NOMO-1 treated with DMSO at 0.1 percent for 48 hours (cell line): ENCODE data around the gene RHBDL3.
"Not testable (repeated sequence)": the region's sequence is repeated elsewhere in the genome, so short reads cannot be mapped to it uniquely, and the experiment has no call there.

Experiments used
- DNase-seq: peaks from one replicate; lab custom pipeline; 2025; ENCODE audit not compliant: unreplicated experiment; lab: John Stamatoyannopoulos, UW

RHBDL3 gene

GRCh38 chr17:32323046-32323445 is 57.4 kb downstream of the RHBDL3 start:
- DNase-seq: no peak

- DNase-seq: no peak
These were observed 58.3 kb downstream of the RHBDL3 start for GRCh38 chr17:32323811-32324491.

- DNase-seq: no peak
These were observed 62.3 kb downstream of the RHBDL3 start for GRCh38 chr17:32327911-32328310.

- no peak for DNase-seq
These were observed 64.5 kb downstream of the RHBDL3 start for GRCh38 chr17:32330147-32330546.

- DNase-seq: peak; percentile 45
These were observed 65.8 kb downstream of the RHBDL3 start for GRCh38 chr17:32331243-32332040.

GRCh38 chr17:32333187-32333586 is 67.6 kb downstream of the RHBDL3 start:
- DNase-seq: no peak

- no peak for DNase-seq
These were observed 69.4 kb downstream of the RHBDL3 start for GRCh38 chr17:32335046-32335445.

GRCh38 chr17:32335687-32336086 is 70.1 kb downstream of the RHBDL3 start:
- no peak for DNase-seq

GRCh38 chr17:32341141-32341856 is 75.7 kb downstream of the RHBDL3 start:
- peak; percentile 53 for DNase-seq

GRCh38 chr17:32341857-32342602 is 76.4 kb downstream of the RHBDL3 start, which contains the start of gene C17orf75:
C17orf75 (minus strand) TSS chr17:32342173; CDS start chr17:32342139, 34 bp downstream.
- peak; percentile 68 for DNase-seq

GRCh38 chr17:32342603-32343325 is 77.1 kb downstream of the RHBDL3 start:
- DNase-seq: no peak

- no peak for DNase-seq
These were observed 80.4 kb downstream of the RHBDL3 start for GRCh38 chr17:32345951-32346600.

- no peak for DNase-seq
These were observed 82.8 kb downstream of the RHBDL3 start for GRCh38 chr17:32348483-32348800.

GRCh38 chr17:32349503-32349853 is 83.8 kb downstream of the RHBDL3 start:
- DNase-seq: no peak

- peak; percentile 93 for DNase-seq
These were observed 84.4 kb downstream of the RHBDL3 start, which contains the start of gene ZNF207 for GRCh38 chr17:32349854-32350665. ZNF207 (plus strand) TSS chr17:32350157; CDS start chr17:32350286, 129 bp downstream.

GRCh38 chr17:32350666-32351418 is 85.2 kb downstream of the RHBDL3 start:
- peak; percentile 72 for DNase-seq

GRCh38 chr17:32352734-32353133 is 87.1 kb downstream of the RHBDL3 start:
- DNase-seq: not testable (repeated sequence)

- DNase-seq: no peak
These were observed 90.2 kb downstream of the RHBDL3 start for GRCh38 chr17:32355649-32356377.
